Heart right ventricle (tissue), 16 donors: ENCODE data around the gene CDC42EP2. TPM values are rescaled to one million over a fixed set of nuclear protein-coding genes. Genes with fewer than 3 reads are reported as not detected.
"Not testable (repeated sequence)": the region's sequence is repeated elsewhere in the genome, so short reads cannot be mapped to it uniquely, and the experiment has no call there.

Source experiments
- ATAC-seq, 8 donors: fragments of 200-7000 bp; cut with Tn5 transposase; one replicate each; pipeline ENCODE4 v1.9.1; 2020; ENCODE audit warnings: mild to moderate bottlenecking in 8 of 8, moderate library complexity in 8 of 8, moderate number of reproducible peaks in 1 of 8
- DNase-seq, 2 donors: peaks; one replicate each; pipeline ENCODE4 v3.0.0-alpha.2; 2020
- H3K27ac ChIP-seq, 10 donors: fragments of 200-600 bp; sonication (generic) in 2 of 10; one replicate each; pipeline versions ENCODE4 v1.5.0 to v1.8.0; 2020 to 2022; ENCODE audit warnings: mild to moderate bottlenecking in 3 of 10
- H3K27me3 ChIP-seq, 7 donors: fragments of 200-600 bp; one replicate each; pipeline ENCODE4 v1.8.0; 2021 to 2022; ENCODE audit warnings: mild to moderate bottlenecking in 2 of 7
- H3K36me3 ChIP-seq, 9 donors: fragments of 200-600 bp; sonication (generic) in 1 of 9; one replicate each; pipeline versions ENCODE4 v1.5.0 to v1.8.0; 2020 to 2022; ENCODE audit warnings: mild to moderate bottlenecking in 2 of 9
- H3K4me1 ChIP-seq, 9 donors: fragments of 200-600 bp; sonication (generic) in 1 of 9; one replicate each; pipeline versions ENCODE4 v1.5.0 to v1.8.0; 2020 to 2022; ENCODE audit warnings: mild to moderate bottlenecking in 4 of 9
- H3K4me3 ChIP-seq, 10 donors: fragments of 200-600 bp; sonication (generic) in 2 of 10; one replicate each; pipeline versions ENCODE4 v1.5.0 to v1.8.0; 2020 to 2022; ENCODE audit warnings: mild to moderate bottlenecking in 7 of 10, moderate library complexity in 2 of 10
- H3K9me3 ChIP-seq, 11 donors: fragments of 200-600 bp in 10 of 11; sonication (generic) in 2 of 11; one replicate each; pipeline versions ENCODE4 v1.5.0 to v1.8.0; 2013 to 2022; ENCODE audit warnings: mild to moderate bottlenecking in 2 of 11, control low read depth in 1 of 11, moderate library complexity in 1 of 11
- CTCF ChIP-seq, 9 donors: fragments of 200-600 bp; sonication (generic) in 2 of 9; IDR thresholded peaks; one replicate each; pipeline versions ENCODE4 v1.5.0 to v1.8.0; 2021 to 2022; ENCODE audit warnings: antibody characterized with exemption in 9 of 9, mild to moderate bottlenecking in 5 of 9, moderate library complexity in 1 of 9
- WGBS, 2 donors: extraction: QIAGEN DNeasy Blood & Tissue Kit; methylation state at CpG; one replicate each; pipeline ENCODE4 v1.1.7; 2013; ENCODE audit warnings: inconsistent platforms in 1 of 2; 5-methylcytosine and 5-hydroxymethylcytosine counted together
- intact Hi-C, 10 donors: fragments of 100-400 bp; cut with DNase I; formaldehyde crosslinking; loops; one replicate each; pipeline versions ENCODE4 v1.11.1 to v1.14.2; 2022
- polyA plus RNA-seq, 2 donors: library from polyadenylated mRNA; stranded (reverse); fragments of 200-250 nt; gene quantifications; one replicate each; pipeline ENCODE4 v1.2.3, GENCODE V29; 2013
- total RNA-seq, 10 donors: library from RNA; stranded (reverse); fragmentation: NEBNext Ultra II Directional in 3 of 10; extraction: Animal tissue kit (Norgen Biotek cat#: 25700) in 3 of 10; gene quantifications; one replicate each; pipeline versions ENCODE4 v1.2.1 to v1.2.4, GENCODE V29; 2021 to 2023
- donor health status: Arrhythmogenic right ventricular cardiomyopathy.
- donor health status: ischemic (EF 13 %, LVEDD 7.1; RV severe dilation, severe dysfunction).
- donor health status: healthy with polysubstance abuse.
- donor health status: DM: no; HTN: yes; CAD: no.
- donor health status: DM: no; HTN: no; CAD: no.
- donor health status: ischemic (EF 25% LVEDD 6.9; RV normal size, moderate dysfunction).
- donor health status: ischemic (EF 25% LVEDD 5.7; RV mildly dilated, moderate dysfunction).
- donor health status: healthy.
- donor health status: DM: yes; HTN: yes; CAD: no.
- donor health status: Ischemic cardiomyopathy.
- donor health status: ischemic (EF 35%, LVEDD 5.7; RV mildly dilated, moderate dysfunction).
- donor health status: nonischemic (EF 11% LVEDD 7.7; RV severe dilation, severe dysfunction).
- donor health status: DM: yes; HTN: yes; CAD: no.
- donor health status: PGD.
- donor health status: ischemic (EF 29% LVEDD 5.4; RV normal size, mild dysfunction).
- donor health status: nonischemic (EF 23%, LVEDD 6.1; RV moderate dilation, normal function).

The CDC42EP2 gene
- total and polyA plus RNA-seq, 12 donors, result 3.9 to 21.9 (median 9.9) TPM

GRCh38 chr11:65327021-65327420 lies 12.4 kb downstream of the CDC42EP2 start:
- 85 to 88% methylated on average over 8 of the region's 8 CpGs for WGBS, 2 donors
- no peak for DNase-seq
- Histone ChIP-seq H3K4me3 (no peak overlapping the region), H3K27me3 (no peaks in the 10 kb centered on the region), H3K9me3 (no peaks in the 10 kb centered on the region), H3K27ac (no peak overlapping the region), H3K36me3 (peaks cover 0 to 12% (median under 1%) of the 10 kb centered on the region in 9 donors), H3K4me1 (peaks cover 0 to 22% (median 12%) of the 10 kb centered on the region in 9 donors)
- intact Hi-C loops, result loop anchor here in 1 of 10 donors (1.0 kb wide), 1 partner anchor 10 kb away; no protein-coding TSS in a partner anchor
- TF ChIP-seq CTCF (IDR thresholded peaks at IDR 0.05), result no peak
- no peak for ATAC-seq

GRCh38 chr11:65329478-65329877 lies 14.8 kb downstream of the CDC42EP2 start:
- peaks cover 0 to 20% (median 12%) of the 10 kb centered on the region in 9 donors for H3K4me1 ChIP-seq
- H3K27me3 ChIP-seq, result no peaks in the 10 kb centered on the region
- no peaks in the 10 kb centered on the region for H3K9me3 ChIP-seq
- H3K27ac ChIP-seq, result peak overlapping the region in 5 of 10 donors; percentile 8 to 51 (median 20)
- TF ChIP-seq CTCF (IDR thresholded peaks at IDR 0.05), result no peak
- no peaks in the 10 kb centered on the region for H3K36me3 ChIP-seq
- intact Hi-C loops, result loop anchor here in 1 of 10 donors (2.0 kb wide), 1 partner anchor 55 kb away; no protein-coding TSS in a partner anchor
- DNase-seq, result no peak
- peak overlapping the region in 1 of 10 donors; percentile 6 for H3K4me3 ChIP-seq
- WGBS, 2 donors, result 45 to 51% methylated on average over 2 of the region's 2 CpGs
- ATAC-seq, result no peak

- DNase-seq, result peak; percentile 37 to 91
- H3K27ac ChIP-seq, result peak overlapping the region in 5 of 10 donors; percentile 8 to 51 (median 20)
- peak; percentile 78 to 85 (median 84) for TF ChIP-seq CTCF (IDR thresholded peaks at IDR 0.05)
- peak in 7 of 8 donors; percentile 15 to 45 (median 34) for ATAC-seq
- H3K4me3 ChIP-seq, result peak overlapping the region in 1 of 10 donors; percentile 6
- intact Hi-C loops, result loop anchor here in 7 of 10 donors (1.0 to 5.0 kb wide), 3 partner anchors 53 to 55 kb away; no protein-coding TSS in a partner anchor
- H3K9me3 ChIP-seq, result no peaks in the 10 kb centered on the region
- peaks cover 3 to 25% (median 17%) of the 10 kb centered on the region in 9 donors for H3K4me1 ChIP-seq
- H3K36me3 ChIP-seq, result no peaks in the 10 kb centered on the region
- H3K27me3 ChIP-seq, result no peaks in the 10 kb centered on the region
- 6 to 7% methylated on average over 13 of the region's 13 CpGs for WGBS, 2 donors
Measured at GRCh38 chr11:65329944-65330403, 15.3 kb downstream of the CDC42EP2 start.

- TF ChIP-seq CTCF (IDR thresholded peaks at IDR 0.05), result no peak
- DNase-seq, result no peak
- H3K27ac ChIP-seq, result no peak overlapping the region
- ATAC-seq, result no peak
- H3K9me3 ChIP-seq, result no peaks in the 10 kb centered on the region
- WGBS, 2 donors, result 83 to 85% methylated on average over 7 of the region's 7 CpGs
- H3K27me3 ChIP-seq, result no peaks in the 10 kb centered on the region
- H3K4me1 ChIP-seq, result peaks cover 7 to 31% (median 23%) of the 10 kb centered on the region in 9 donors
- peaks cover 0 to under 1% (median 0%) of the 10 kb centered on the region in 9 donors for H3K36me3 ChIP-seq
- intact Hi-C loops, result loop anchor here in 6 of 10 donors (1.0 to 5.0 kb wide), 2 partner anchors 53 to 55 kb away; no protein-coding TSS in a partner anchor
- no peak overlapping the region for H3K4me3 ChIP-seq
Measured at GRCh38 chr11:65330544-65330943, 15.9 kb downstream of the CDC42EP2 start.

- DNase-seq, H3K27me3 ChIP-seq, H3K27ac ChIP-seq, ATAC-seq, H3K9me3 ChIP-seq, H3K4me3 ChIP-seq: not testable (repeated sequence)
- 89 to 96% methylated on average over 9 of the region's 9 CpGs for WGBS, 2 donors
- Histone ChIP-seq H3K4me1 (peaks cover 7 to 45% (median 30%) of the 10 kb centered on the region in 9 donors), H3K36me3 (peaks cover 0 to 14% (median 0%) of the 10 kb centered on the region in 9 donors)
- intact Hi-C loops, result loop anchor here in 2 of 10 donors (5.0 kb wide), 1 partner anchor 55 kb away; no protein-coding TSS in a partner anchor
Measured at GRCh38 chr11:65332591-65332990, 17.9 kb downstream of the CDC42EP2 start.
